HG03442 (cell line): Measurements from ENCODE around the gene ASAP2.

Experiments
- ATAC-seq: cut with Tn5 transposase; IDR thresholded peaks from one replicate; pipeline ENCODE4 v1.9.1; 2021; ENCODE audit warnings: mild to moderate bottlenecking, moderate library complexity; ENCODE audit not compliant: unreplicated experiment

ASAP2 gene

DNA sequence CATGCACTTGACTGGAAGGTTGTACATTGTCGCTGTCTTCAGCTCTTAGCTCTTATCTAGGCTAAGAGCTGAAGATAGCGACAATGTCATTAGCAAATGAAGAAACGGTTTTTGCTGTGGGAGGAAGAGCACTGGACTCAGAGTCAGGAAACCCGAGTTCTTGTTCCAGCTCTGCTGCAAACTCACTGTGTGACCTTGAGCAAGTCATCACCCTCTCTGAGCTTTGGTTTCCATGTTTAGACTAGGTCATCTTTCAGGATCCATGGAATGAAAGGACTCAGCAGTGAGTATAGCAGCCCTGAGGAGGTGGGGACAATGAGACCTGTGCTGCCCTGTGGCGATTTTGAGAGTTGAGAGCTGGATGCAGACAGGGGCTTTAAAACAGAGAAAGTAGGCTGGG, 85.3 kb downstream of the ASAP2 start:
- ATAC-seq = no peak

DNA sequence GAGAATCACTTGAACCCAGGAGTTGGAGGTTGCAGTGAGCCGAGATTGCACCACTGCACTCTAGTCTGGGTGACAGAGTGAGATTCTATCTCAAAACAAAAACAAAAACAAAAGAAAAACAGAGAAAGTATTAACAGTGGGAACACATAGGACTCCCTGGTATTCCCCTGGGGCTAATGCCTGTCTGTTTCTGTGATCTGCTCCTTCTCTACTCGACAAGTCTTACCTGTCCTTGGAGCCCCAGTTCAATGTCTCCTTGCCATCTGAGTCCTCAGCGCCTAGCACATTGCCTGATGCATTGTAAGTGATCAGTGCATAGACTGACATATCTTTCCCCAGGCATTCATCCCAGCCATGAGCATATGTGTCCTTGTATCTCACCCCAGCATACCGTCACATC, 85.8 kb downstream of the ASAP2 start:
- ATAC-seq = no peak

DNA sequence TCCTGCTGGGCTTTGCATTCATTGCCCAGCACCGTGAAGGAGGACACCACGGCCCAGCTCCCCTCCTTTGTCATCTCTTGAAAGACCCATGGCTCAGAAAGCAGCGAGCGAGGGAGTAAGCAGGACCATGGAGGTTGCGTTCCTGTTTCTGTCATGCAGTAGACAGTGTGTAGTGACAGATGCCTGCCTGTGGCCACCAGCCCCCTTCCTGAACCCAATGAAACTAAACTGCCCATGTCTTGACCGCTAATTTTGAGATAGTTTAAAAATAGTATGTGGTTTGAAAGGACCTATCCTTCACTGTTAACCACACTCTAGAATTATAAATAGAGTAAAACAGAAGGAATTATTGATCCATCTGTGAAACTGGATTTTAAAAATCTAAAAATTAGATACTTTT, 88.2 kb downstream of the ASAP2 start:
- ATAC-seq = no peak

DNA sequence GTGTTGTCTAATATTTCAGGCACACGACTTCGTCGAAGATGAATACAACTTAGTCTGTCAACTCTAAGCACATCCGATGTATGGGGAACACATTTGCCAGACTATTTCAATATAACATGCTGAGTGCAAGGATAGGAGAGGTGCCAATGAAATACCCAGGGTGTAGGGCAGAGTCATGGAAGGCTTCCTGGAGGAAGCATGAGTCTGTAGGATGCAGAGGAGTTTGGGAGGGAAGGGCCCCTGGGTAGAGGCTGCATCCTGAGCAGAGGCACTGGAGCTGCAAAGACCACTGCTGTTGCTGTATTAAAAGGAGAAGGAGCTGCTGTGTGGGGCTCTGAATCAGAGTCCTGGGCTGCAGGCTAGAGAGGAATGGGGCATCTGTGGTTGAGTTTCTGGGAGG, 89.9 kb downstream of the ASAP2 start:
- ATAC-seq = no peak

DNA sequence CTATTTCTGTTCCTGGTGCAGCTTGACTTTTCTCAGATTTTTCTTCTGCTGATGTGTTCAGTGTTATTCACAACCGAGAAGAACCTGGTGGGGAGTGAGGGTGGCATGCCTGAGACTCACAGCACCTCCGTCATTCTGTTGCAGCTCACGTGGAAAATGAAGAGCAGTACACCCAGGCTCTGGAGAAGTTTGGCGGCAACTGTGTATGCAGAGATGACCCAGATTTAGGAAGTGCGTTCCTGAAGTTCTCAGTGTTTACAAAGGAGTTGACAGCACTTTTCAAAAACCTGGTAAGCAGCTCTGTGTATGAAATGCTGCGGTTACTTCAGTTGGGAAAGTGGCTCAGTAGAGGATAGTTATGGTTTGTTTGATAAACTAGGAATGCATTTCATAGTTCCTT, 90.5 kb downstream of the ASAP2 start:
- no peak for ATAC-seq

DNA sequence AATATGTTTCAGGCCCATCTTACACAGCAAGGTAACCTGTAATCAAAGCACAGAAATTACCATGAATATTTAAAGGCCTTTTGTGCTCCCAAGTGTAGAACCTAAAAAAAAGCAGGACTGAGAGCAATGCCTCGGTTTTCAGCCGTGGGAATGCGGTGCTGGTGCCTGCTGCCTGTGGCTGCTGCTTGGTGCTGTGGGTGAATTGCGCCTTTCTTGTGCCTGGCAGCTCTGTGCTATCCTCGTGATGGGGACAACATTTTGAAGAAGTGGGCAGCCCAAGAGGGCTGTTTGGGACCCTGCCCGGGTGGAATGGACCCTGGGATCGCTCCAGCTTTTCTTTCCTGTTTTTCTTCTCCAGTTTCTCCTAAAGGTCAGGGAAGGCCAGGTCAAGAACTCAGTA, 91.2 kb downstream of the ASAP2 start:
- ATAC-seq = no peak

DNA sequence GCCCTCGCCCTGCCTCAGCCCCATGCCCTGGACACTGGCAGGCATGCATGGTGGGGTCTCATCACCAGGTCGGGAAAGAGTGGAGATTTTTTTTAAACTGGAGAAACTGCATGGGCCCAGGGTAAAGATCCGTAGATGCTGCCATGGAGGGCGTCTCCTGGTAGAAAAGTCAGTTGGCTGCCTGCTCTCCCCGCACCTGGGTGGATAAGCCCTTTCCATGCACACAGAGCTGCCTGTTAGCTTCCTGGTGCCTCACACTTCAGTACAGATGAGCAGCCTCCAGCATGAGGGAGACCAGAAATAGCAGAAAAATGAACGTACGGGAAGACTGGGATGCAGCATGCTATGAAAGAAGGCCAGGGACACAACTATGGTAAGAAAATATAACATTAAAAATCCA, 92.0 kb downstream of the ASAP2 start:
- ATAC-seq = no peak

DNA sequence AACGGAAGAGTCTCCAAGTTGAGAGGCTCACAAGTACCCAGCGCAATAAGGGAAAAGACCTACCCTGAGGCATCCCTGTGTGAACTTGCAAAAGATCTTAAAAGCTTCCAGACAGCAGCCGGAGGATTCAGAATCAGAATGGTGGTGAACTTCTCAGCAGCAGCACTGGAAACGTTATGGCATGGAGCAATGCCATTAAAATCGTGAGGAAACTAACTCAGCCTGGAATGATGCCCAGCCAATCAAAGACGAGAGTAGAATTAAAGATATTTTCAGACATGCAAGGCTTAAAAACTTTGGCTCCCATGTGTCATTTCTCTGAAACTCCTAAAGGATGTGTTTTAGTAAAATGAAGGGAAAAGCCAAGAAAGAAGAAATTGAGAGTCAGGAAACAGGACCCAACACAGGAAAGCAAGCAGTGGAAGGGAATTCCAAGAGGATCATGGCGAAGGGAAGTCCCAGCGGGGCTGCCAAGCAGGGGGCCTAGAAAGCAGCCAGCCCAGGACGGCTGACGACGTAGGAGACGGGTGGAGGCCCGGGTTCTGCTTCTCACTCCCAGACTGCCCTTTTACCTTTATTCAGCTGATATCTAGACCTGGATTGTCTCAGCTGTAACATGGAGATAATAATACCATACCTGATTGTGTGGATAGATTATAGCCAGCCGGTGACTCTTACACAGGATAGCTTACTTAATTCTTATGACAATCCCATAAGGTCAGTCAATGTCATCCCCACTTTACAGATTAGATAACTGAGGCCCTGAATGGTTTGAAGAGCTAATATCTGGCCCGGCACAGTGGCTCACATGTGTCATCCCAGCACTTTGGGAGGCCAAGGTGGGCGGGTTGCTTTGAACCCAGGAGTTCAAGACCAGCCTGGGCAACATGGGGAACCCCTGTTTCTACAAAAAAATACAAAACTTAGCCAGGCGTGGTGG, 92.8 kb downstream of the ASAP2 start:
- no peak for ATAC-seq

DNA sequence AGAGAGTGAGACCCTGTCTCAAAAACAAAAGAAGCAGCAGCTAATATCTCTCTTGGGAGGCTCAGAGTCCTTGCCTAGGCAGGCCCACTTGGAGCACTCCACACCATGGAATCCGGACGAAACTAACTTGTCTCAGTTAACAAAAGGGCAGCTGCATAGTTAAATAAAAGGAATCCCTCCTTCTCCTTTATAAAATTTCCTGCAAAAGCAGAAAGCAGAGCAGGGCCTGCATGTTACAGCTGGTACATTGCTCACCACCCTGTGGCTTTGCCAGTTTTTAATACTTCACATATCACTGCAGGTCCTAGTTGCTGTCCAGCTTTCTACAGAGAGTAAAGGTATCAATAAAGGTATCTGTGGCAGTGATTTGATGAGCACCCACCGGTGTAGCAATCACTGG, 93.6 kb downstream of the ASAP2 start:
- no peak for ATAC-seq

DNA sequence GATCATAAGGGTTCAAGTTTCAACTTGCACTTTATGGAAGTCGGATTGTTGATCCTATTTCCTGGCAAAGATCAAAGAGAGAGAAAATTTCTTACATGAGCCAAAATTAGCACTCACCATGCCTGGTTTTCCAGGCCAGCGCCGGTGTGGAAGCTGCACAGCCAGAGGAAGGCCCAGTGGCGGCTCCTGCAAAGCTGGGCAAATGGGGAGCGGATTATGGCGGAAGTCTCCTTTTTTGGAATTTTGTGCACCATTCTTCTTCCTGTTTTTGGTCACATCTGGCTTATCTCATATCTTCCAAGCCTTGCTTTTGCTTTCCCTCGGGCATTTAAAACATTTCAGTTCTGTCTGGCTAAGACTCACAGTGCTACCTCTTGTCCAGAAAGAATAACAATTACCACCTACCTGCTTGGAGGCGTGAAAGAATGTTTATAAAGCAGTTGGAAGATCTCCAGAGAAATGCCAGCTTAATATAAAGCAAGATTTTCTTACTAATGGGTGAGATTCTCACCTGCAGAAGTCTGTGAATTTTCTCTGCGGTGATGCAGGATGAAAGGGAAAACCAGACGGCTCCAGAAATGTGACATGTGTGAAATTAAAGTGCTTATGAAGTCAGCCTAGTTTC, 94.3 kb downstream of the ASAP2 start:
- no peak for ATAC-seq

DNA sequence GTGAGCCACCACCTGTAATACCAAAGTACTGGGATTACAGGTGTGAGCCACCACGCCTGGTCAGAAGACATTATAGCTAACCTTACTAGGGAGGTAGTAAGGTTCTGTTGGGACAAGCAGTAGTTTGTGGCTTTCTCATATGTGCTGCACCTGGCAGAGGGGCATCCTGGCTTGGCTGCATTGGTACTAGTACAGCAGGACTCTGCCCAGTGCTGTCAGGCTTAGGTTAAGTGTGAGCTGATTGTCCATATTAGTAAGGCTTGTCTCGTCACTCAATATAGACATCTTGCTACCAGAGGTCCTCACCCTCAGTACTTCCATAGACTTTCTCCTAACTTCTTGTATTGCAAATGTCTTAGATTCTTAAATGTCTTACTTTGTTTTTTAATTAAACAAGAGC, 96.1 kb downstream of the ASAP2 start:
- ATAC-seq = no peak

DNA sequence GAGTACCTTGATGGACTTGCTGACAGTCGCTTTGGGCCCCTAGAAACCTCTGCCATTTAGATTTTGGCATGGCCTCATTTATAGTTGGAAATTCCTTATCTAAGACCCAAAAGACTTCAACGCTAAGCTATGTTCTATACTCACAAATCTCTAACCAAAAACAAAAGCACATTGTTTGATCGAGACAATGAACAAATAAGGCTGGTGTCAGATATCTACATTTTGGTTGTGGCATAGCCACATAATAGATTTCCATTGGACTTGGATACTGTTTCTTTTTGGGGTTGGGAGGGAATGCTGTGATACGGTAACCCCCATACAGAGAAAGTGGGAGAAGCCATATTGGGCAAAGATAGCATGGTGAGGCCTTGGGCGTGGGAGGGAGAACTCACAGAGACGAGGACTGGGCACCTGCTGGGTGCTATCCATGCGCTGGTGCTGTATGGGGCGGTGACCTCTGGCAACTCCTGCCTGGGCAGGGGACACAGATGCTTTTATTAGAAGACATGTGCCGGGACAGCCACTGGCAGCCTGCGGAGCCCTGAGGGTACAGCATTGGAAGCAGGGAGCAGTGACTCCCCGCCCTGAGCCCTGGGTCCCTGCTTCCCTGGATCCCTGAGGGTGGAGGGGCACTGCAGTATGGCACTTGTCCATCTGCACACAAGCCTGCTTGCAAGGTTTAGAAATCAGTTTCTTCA, 97.1 kb downstream of the ASAP2 start:
- no peak for ATAC-seq

DNA sequence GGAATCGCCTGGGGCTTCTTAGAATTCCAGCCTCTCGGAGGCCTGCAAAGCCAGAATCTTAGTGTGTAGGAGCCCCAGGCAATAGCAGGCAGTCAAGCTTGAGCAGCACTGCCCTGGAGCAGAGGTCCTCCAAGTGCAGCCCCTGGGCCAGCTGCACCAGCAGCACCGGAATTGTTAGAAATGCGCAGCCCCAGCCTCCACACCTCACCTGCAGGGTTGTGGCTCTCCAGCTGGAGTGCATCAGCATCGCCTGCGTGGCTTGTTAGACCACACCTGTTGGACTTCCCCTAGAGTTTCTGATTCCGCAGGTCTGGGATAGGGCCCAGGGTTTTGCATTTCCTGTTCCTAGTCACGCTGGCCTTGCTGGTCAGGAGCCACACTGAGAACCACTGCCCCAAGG, 100.3 kb downstream of the ASAP2 start:
- no peak for ATAC-seq

DNA sequence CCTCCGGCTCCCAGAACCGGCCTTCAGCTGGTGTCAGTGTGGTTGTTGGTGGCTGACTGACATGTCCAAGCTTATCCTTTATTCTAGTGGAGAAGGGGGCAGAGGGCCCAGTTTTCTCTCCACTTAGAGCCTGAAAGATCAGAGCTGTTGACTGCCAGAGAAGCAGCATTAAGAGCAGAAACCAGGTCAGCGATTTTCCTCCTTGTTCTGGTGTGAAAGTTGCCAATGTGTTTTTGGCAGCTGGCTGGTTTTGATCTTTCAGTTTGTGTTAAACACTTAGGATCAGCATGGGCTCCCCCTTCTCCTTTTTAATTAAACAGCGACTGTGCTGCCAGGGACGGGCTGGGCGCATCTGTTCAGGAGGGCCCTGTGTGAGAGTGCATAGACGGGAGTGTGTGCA, 100.9 kb downstream of the ASAP2 start:
- no peak for ATAC-seq

DNA sequence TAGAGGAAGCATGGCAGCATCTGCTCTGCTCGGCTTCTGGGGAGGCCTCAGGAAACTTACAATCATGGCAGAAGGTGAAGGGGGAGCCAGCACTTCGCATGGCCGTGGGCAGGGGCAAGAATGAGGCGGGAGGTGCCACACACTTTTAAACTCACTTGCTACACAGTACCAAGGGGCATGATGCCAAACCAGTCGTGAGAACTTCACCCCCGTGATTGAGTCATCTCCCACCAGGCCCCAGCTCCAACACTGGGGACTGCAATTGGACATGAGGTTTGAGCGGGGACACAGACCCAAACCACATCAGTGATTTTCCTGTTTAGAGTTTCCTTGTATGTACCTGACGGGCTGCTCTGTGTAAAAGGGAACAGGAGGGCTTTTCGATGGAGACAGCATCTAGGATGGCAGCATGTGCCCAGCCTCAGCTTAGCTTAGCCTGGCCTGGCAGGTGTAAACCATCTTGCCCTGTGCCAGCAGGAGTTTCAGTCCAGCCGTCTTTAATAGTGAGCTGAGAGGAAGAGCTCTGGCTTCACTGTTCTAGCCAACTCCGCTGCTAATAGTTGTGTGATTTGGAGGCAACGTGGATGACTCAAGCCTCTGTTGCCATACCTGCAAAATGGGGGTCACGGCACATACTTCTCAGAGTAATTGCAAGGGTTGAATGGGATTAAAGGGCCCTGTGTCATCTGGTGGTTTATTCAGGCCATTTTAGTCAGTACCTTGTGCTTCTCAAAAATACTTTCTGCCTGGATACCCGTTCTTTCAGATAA, 101.8 kb downstream of the ASAP2 start:
- no peak for ATAC-seq

DNA sequence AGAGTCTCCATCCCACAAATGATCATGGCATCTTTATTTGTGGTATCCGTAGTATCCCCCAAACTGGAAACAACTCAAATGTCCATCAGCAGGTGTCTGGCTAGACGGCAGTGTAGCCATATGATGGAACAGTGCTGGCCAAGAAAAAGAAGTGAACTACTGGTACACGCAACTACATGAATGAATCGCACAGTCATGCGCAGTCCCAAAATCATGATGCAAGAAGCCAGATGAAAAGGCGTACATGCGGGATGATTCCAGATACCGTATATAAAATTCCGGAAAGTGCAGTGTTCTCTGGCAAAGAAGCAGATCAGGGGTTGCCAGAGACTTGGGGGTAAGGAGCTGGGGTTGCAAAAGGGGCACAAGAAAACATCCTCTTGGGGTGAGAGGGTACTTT, 102.5 kb downstream of the ASAP2 start:
- ATAC-seq = no peak

DNA sequence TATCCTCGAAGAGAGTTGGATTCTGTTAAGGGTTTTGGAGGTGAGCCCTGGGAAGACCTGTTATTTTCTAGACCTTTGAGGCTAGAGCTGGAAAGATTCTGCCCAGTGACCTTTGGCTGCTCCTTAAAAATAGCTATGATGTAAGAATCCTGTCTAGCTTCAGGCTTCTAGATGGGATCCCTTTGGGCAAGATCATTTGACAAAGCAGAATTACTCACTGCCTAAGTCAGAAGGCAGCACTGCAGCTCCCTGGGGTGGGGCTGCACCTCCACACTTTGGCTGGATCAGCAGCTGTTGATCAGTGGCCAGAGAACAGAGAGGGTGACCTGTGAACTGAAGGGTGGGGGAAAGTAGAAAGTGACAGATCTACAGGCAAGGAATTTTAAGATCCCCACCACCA, 103.8 kb downstream of the ASAP2 start:
- no peak for ATAC-seq

DNA sequence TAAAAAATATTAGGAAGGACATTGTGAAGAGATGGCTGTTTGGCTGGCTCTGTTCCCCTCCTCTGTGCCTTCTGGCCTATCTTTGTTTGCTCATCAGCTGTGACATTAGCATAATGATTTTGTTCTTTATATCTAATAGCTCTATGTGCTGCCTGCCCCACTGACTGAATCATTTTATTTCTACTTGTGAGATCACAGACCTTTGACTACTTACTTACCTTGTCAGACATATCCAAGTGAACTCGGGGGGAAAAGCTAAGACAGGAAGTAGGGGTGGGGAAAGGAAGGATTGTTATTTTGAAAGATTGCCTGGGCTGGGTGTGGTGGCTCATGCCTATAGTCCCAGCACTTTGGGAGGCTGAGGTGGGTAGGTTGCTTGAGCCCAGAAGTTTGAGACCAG, 104.2 kb downstream of the ASAP2 start:
- no peak for ATAC-seq

DNA sequence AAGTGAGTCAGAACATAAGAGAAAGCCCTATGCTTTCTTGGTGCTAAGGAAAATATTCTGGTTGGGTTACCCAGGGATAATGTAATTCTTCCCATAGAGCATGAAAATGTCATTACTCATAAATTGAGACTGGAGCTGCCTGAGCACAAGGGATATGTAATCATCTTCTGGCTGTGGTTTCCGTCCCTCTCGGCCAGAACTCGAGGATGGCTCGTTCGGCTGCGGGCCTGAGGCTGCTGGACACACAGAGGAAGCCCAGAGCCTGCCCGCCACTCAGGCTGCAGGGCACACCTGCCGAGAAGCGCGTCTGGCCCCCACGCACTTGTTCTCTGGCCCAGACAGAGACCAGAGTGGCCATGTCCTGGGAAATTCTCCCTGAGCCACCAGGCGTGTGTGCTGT, 104.9 kb downstream of the ASAP2 start:
- no peak for ATAC-seq

DNA sequence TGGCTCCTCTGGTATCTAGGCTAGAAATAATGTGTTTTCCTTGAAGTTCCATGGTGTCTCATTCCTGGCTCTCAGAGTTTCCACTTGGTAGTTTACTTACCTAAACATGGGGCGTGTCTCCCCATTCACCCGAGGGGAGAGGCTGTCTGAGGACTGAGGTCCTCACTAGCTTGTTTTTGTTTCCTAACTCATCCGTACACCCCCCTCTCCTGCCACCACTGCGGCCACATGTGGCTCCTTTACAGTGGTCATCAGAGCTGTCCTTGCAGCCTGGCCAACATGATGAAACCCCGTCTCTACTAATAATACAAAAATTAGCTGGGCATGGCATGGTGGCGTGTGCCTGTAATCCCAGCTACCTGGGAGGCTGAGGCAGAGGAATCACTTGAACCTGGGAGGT, 106.0 kb downstream of the ASAP2 start:
- no peak for ATAC-seq

DNA sequence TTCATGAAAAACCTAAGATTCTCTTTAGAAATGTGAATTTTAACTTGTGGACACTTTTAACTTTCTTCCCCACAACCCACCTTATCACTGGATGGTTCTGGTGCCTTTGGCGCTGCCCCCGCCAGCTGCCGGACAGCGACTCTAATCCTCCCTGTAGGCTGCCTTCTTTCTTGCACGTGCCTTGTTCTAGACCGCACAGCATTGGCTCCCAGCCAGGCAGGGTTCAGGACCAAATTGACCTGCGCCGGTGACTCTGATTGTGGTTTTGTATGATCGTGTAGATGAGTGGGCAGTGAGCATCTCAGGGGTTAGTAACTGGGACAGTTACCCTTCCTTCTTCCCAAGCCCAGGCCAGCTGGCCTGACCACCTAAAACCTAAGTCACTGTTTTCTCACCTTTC, 106.8 kb downstream of the ASAP2 start:
- ATAC-seq = no peak
